Mucosa of rectum (tissue), 2 donors: ENCODE results near the gene CLCNKB.

Experiments
- H3K27ac ChIP-seq, 2 donors: one replicate each; pipeline ENCODE4 v1.7.0; 2013; ENCODE audit warnings: inconsistent platforms in 2 of 2, low read depth in 2 of 2, low read length in 2 of 2
- H3K27me3 ChIP-seq, 2 donors: one replicate each; pipeline ENCODE4 v1.7.0; 2013; ENCODE audit warnings: low read length in 2 of 2; ENCODE audit not compliant: control insufficient read depth in 2 of 2, insufficient read depth in 2 of 2
- H3K36me3 ChIP-seq, 2 donors: one replicate each; pipeline ENCODE4 v1.7.0; 2013; ENCODE audit warnings: low read length in 2 of 2; ENCODE audit not compliant: control insufficient read depth in 2 of 2, insufficient read depth in 2 of 2
- H3K4me1 ChIP-seq, 2 donors: one replicate each; pipeline ENCODE4 v1.7.0; 2013; ENCODE audit warnings: low read length in 2 of 2, mild to moderate bottlenecking in 1 of 2; ENCODE audit not compliant: control insufficient read depth in 2 of 2, insufficient read depth in 2 of 2
- H3K4me3 ChIP-seq, 2 donors: one replicate each; pipeline ENCODE4 v1.7.0; 2013; ENCODE audit warnings: low read length in 2 of 2
- H3K9ac ChIP-seq, 2 donors: one replicate each; pipeline ENCODE4 v1.7.0; 2013; ENCODE audit warnings: low read length in 2 of 2, low read depth in 1 of 2, mild to moderate bottlenecking in 1 of 2
- H3K9me3 ChIP-seq, 2 donors: one replicate each; pipeline ENCODE4 v1.7.0; 2013; ENCODE audit warnings: low read length in 2 of 2; ENCODE audit not compliant: control insufficient read depth in 2 of 2
- donor health status: healthy.
- donor health status: Normal muscosa, but diverticular disease.

CLCNKB gene

GRCh38 chr1:16083486-16083885, 39.9 kb downstream of the CLCNKB start:
- Histone ChIP-seq H3K27me3 (no peaks in the 10 kb centered on the region), H3K36me3 (no peaks in the 10 kb centered on the region), H3K4me3 (no peak overlapping the region), H3K9me3 (no peaks in the 10 kb centered on the region), H3K9ac (no peak overlapping the region), H3K27ac (peak overlapping the region; percentile 23 to 41), H3K4me1 (peaks cover 16 to 17% of the 10 kb centered on the region in 2 donors)

GRCh38 chr1:16085522-16085921, 41.9 kb downstream of the CLCNKB start:
- Histone ChIP-seq H3K27me3 (no peaks in the 10 kb centered on the region), H3K9me3 (no peaks in the 10 kb centered on the region), H3K4me3 (no peak overlapping the region), H3K4me1 (peaks cover 10 to 11% of the 10 kb centered on the region in 2 donors), H3K27ac (no peak overlapping the region), H3K36me3 (no peaks in the 10 kb centered on the region), H3K9ac (no peak overlapping the region)

GRCh38 chr1:16087733-16088132, 44.2 kb downstream of the CLCNKB start:
- H3K27me3 ChIP-seq = no peaks in the 10 kb centered on the region
- no peak overlapping the region for H3K4me3 ChIP-seq
- no peak overlapping the region for H3K9ac ChIP-seq
- no peaks in the 10 kb centered on the region for H3K36me3 ChIP-seq
- no peaks in the 10 kb centered on the region for H3K9me3 ChIP-seq
- H3K27ac ChIP-seq = no peak overlapping the region
- H3K4me1 ChIP-seq = peaks cover 8 to 9% of the 10 kb centered on the region in 2 donors

GRCh38 chr1:16088351-16088911, 44.8 kb downstream of the CLCNKB start:
- Histone ChIP-seq H3K4me1 (peaks cover 2 to 3% of the 10 kb centered on the region in 2 donors), H3K36me3 (no peaks in the 10 kb centered on the region), H3K9me3 (no peaks in the 10 kb centered on the region), H3K4me3 (no peak overlapping the region), H3K27ac (no peak overlapping the region), H3K9ac (no peak overlapping the region), H3K27me3 (no peaks in the 10 kb centered on the region)

- Histone ChIP-seq H3K27ac (no peak overlapping the region), H3K9ac (no peak overlapping the region), H3K27me3 (no peaks in the 10 kb centered on the region), H3K4me3 (no peak overlapping the region), H3K4me1 (no peaks in the 10 kb centered on the region), H3K9me3 (no peaks in the 10 kb centered on the region), H3K36me3 (no peaks in the 10 kb centered on the region)
Measured at GRCh38 chr1:16088996-16089395, 45.4 kb downstream of the CLCNKB start.

GRCh38 chr1:16090076-16090826, 46.7 kb downstream of the CLCNKB start:
- Histone ChIP-seq H3K4me1 (no peaks in the 10 kb centered on the region), H3K9me3 (no peaks in the 10 kb centered on the region), H3K9ac (no peak overlapping the region), H3K4me3 (no peak overlapping the region), H3K27me3 (no peaks in the 10 kb centered on the region), H3K27ac (no peak overlapping the region), H3K36me3 (no peaks in the 10 kb centered on the region)

- Histone ChIP-seq H3K27ac (no peak overlapping the region), H3K27me3 (no peaks in the 10 kb centered on the region), H3K4me1 (no peaks in the 10 kb centered on the region)
Measured at GRCh38 chr1:16091296-16091695, 47.7 kb downstream of the CLCNKB start.

GRCh38 chr1:16092097-16092922, 48.7 kb downstream of the CLCNKB start:
- Histone ChIP-seq H3K36me3 (no peaks in the 10 kb centered on the region), H3K4me3 (no peak overlapping the region), H3K4me1 (no peaks in the 10 kb centered on the region), H3K9ac (no peak overlapping the region), H3K9me3 (no peaks in the 10 kb centered on the region), H3K27me3 (no peaks in the 10 kb centered on the region), H3K27ac (no peak overlapping the region)

More at GRCh38 chr1:16091296-16091695, 47.7 kb downstream of the CLCNKB start:
- H3K9me3 ChIP-seq = no peaks in the 10 kb centered on the region
- H3K4me3 ChIP-seq = no peak overlapping the region
- no peak overlapping the region for H3K9ac ChIP-seq
- no peaks in the 10 kb centered on the region for H3K36me3 ChIP-seq

GRCh38 chr1:16092923-16093511, 49.4 kb downstream of the CLCNKB start:
- H3K9me3 ChIP-seq = no peaks in the 10 kb centered on the region
- no peak overlapping the region for H3K27ac ChIP-seq
- no peak overlapping the region for H3K9ac ChIP-seq
- H3K27me3 ChIP-seq = no peaks in the 10 kb centered on the region
- no peaks in the 10 kb centered on the region for H3K36me3 ChIP-seq
- H3K4me1 ChIP-seq = no peaks in the 10 kb centered on the region
- no peak overlapping the region for H3K4me3 ChIP-seq

- H3K27ac ChIP-seq = no peak overlapping the region
- H3K36me3 ChIP-seq = no peaks in the 10 kb centered on the region
- H3K4me1 ChIP-seq = no peaks in the 10 kb centered on the region
- H3K9ac ChIP-seq = no peak overlapping the region
- H3K27me3 ChIP-seq = no peaks in the 10 kb centered on the region
- H3K9me3 ChIP-seq = no peaks in the 10 kb centered on the region
- H3K4me3 ChIP-seq = no peak overlapping the region
Measured at GRCh38 chr1:16093611-16094010, 50.0 kb downstream of the CLCNKB start.
